LNCAP (cell line): Measurements from ENCODE around the gene VHLL.

Experiments
- TF ChIP-seq, protein P1 (sequence below): fragments of 450-650 bp; IDR thresholded peaks from 2 replicates; pipeline ENCODE4 v1.5.1; 2017; ENCODE audit warnings: mild to moderate bottlenecking

VHLL gene

DNA sequence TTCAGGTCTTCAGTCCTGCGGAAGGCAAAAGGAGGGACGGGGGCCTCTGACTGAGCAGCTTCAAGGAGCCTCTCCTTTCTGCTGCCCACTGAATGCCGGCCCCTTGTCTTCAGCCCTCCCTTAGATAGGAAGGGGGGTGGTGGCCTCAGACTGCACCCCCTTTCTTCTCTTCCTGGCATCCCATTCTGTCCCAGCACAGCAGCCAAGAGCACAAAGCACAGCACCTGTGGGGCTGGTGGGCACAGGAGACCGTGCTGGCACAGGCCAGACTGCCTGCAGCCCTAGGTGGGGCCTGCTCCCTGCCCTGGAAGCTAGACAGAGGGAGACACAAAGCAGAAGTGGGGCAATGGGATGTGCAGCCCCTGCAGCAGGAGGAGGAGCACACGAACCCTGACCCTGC lies 49.5 kb downstream of the VHLL start:
- TF ChIP-seq, protein P1, sequence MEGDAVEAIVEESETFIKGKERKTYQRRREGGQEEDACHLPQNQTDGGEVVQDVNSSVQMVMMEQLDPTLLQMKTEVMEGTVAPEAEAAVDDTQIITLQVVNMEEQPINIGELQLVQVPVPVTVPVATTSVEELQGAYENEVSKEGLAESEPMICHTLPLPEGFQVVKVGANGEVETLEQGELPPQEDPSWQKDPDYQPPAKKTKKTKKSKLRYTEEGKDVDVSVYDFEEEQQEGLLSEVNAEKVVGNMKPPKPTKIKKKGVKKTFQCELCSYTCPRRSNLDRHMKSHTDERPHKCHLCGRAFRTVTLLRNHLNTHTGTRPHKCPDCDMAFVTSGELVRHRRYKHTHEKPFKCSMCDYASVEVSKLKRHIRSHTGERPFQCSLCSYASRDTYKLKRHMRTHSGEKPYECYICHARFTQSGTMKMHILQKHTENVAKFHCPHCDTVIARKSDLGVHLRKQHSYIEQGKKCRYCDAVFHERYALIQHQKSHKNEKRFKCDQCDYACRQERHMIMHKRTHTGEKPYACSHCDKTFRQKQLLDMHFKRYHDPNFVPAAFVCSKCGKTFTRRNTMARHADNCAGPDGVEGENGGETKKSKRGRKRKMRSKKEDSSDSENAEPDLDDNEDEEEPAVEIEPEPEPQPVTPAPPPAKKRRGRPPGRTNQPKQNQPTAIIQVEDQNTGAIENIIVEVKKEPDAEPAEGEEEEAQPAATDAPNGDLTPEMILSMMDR: no peak
